Measurements from ENCODE around the gene NXT1.

Gene NXT1

DNA sequence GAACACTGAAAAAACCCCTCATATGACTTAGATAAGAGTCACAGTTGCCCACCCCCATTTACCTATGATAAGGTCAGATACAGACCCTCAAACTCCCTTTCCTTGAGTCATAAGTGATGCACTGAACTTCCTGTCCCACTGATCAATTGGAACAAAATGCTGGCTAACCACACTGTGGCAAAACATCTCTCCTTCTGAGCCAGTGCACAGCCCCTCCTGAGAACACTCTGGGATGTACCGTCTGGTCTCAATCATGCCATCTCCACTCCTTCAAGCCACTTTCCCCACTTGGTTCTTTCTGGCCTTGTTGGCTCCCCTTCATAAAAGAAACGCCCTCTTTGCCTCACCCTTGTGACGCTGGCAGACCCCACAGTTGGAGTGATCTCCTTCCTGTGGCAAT is 42.6 kb upstream of the NXT1 start:
- Histone ChIP-seq H3K36me3 (ENCODE audit: insufficient read depth, low read length) (no peaks in the 10 kb centered on the region), H2AFZ (ENCODE audit: low read depth, low read length) (no peak overlapping the region), H3K79me2 (ENCODE audit: insufficient read depth, low read length) (no peaks in the 10 kb centered on the region), H3K9ac (ENCODE audit: low read depth, low read length) (no peak overlapping the region), H3K27me3 (ENCODE audit: insufficient read depth, low read length, poor library complexity) (no peaks in the 10 kb centered on the region), H3K27ac (ENCODE audit: low read length) (no peak overlapping the region), H4K20me1 (ENCODE audit: insufficient read depth, low read length) (no peaks in the 10 kb centered on the region), H3K4me3 (ENCODE audit: low read depth in 1 of 2, low read length in 2 of 2) (no peak overlapping the region), H3K4me2 (ENCODE audit: insufficient read depth, low read length) (no peak overlapping the region), H3K4me1 (ENCODE audit: insufficient read depth, low read length) (no peaks in the 10 kb centered on the region), H3K9me3 (ENCODE audit: insufficient read depth, low read length, severe bottlenecking) (no peaks in the 10 kb centered on the region)
- ATAC-seq (ENCODE audit: insufficient read depth, low read depth) (no peak), DNase-seq (no peak)
- TF ChIP-seq, protein P1, sequence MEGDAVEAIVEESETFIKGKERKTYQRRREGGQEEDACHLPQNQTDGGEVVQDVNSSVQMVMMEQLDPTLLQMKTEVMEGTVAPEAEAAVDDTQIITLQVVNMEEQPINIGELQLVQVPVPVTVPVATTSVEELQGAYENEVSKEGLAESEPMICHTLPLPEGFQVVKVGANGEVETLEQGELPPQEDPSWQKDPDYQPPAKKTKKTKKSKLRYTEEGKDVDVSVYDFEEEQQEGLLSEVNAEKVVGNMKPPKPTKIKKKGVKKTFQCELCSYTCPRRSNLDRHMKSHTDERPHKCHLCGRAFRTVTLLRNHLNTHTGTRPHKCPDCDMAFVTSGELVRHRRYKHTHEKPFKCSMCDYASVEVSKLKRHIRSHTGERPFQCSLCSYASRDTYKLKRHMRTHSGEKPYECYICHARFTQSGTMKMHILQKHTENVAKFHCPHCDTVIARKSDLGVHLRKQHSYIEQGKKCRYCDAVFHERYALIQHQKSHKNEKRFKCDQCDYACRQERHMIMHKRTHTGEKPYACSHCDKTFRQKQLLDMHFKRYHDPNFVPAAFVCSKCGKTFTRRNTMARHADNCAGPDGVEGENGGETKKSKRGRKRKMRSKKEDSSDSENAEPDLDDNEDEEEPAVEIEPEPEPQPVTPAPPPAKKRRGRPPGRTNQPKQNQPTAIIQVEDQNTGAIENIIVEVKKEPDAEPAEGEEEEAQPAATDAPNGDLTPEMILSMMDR (IDR thresholded peaks at IDR 0.05; ENCODE audit: borderline replicate concordance, extremely low read depth, low read length, poor library complexity, severe bottlenecking), result no peak
- TF ChIP-seq EZH2 (IDR thresholded peaks at IDR 0.05; ENCODE audit: borderline replicate concordance, low read depth, low read length, severe bottlenecking), result no peak

DNA sequence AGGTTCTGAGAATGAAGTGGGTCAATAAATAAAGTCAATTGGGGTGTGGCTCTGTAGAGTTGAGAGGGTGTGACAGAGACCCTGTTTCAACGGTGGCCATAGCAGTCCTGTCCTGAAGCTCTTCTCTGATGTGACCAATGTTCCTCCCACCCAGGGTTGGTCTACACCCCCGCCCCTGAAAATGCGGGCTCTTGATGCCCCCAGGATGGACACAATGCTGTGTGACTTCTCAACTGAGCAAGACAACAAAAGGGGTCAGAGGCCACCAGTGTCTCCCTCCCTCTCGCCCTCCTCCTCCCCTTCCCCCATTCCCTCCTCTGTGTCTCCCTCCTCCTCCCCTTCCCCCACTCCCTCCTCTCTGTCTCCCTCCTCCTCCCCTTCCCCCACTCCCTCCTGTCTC is 41.7 kb upstream of the NXT1 start:
- H3K79me2 ChIP-seq (ENCODE audit: insufficient read depth, low read length), result no peaks in the 10 kb centered on the region
- no peak for TF ChIP-seq EZH2 (IDR thresholded peaks at IDR 0.05; ENCODE audit: borderline replicate concordance, low read depth, low read length, severe bottlenecking)
- no peaks in the 10 kb centered on the region for H3K27me3 ChIP-seq (ENCODE audit: insufficient read depth, low read length, poor library complexity)
- ATAC-seq (ENCODE audit: insufficient read depth, low read depth), result no peak
- no peak overlapping the region for H3K9ac ChIP-seq (ENCODE audit: low read depth, low read length)
- no peak overlapping the region for H2AFZ ChIP-seq (ENCODE audit: low read depth, low read length)
- H3K27ac ChIP-seq (ENCODE audit: low read length), result no peak overlapping the region
- no peak overlapping the region for H3K4me3 ChIP-seq (ENCODE audit: low read depth in 1 of 2, low read length in 2 of 2)
- H4K20me1 ChIP-seq (ENCODE audit: insufficient read depth, low read length), result no peaks in the 10 kb centered on the region
- no peak overlapping the region for H3K4me2 ChIP-seq (ENCODE audit: insufficient read depth, low read length)
- H3K9me3 ChIP-seq (ENCODE audit: insufficient read depth, low read length, severe bottlenecking), result no peaks in the 10 kb centered on the region
- DNase-seq, result no peak
- no peaks in the 10 kb centered on the region for H3K4me1 ChIP-seq (ENCODE audit: insufficient read depth, low read length)
- H3K36me3 ChIP-seq (ENCODE audit: insufficient read depth, low read length), result no peaks in the 10 kb centered on the region

DNA sequence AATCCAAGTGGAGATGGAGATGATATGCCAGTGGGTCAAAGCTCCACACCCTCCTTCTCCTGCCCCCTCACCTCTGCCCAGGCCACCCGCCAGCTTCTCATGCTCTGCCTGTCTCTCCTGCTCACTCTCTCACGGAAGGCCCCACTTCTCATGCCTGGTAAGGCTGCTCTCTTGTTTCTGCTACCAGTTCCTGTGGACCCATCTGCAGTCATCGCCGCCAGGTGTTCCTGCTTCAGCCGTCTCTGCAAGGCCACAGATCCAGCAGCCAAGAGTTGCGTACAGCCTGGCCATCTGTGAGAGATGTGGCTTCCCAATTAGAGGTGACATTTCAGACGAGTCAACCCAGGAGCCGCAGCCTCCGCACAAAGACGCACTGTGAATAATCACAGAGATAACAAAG is 40.8 kb upstream of the NXT1 start:
- Histone ChIP-seq H4K20me1 (ENCODE audit: insufficient read depth, low read length) (no peaks in the 10 kb centered on the region), H3K4me1 (ENCODE audit: insufficient read depth, low read length) (no peaks in the 10 kb centered on the region), H3K79me2 (ENCODE audit: insufficient read depth, low read length) (no peaks in the 10 kb centered on the region), H2AFZ (ENCODE audit: low read depth, low read length) (no peak overlapping the region), H3K4me2 (ENCODE audit: insufficient read depth, low read length) (no peak overlapping the region), H3K27me3 (ENCODE audit: insufficient read depth, low read length, poor library complexity) (no peaks in the 10 kb centered on the region), H3K4me3 (ENCODE audit: low read depth in 1 of 2, low read length in 2 of 2) (no peak overlapping the region), H3K27ac (ENCODE audit: low read length) (no peak overlapping the region), H3K36me3 (ENCODE audit: insufficient read depth, low read length) (no peaks in the 10 kb centered on the region), H3K9me3 (ENCODE audit: insufficient read depth, low read length, severe bottlenecking) (no peaks in the 10 kb centered on the region), H3K9ac (ENCODE audit: low read depth, low read length) (no peak overlapping the region)
- TF ChIP-seq, protein P1 (IDR thresholded peaks at IDR 0.05; ENCODE audit: borderline replicate concordance, extremely low read depth, low read length, poor library complexity, severe bottlenecking), result no peak
- no peak for TF ChIP-seq EZH2 (IDR thresholded peaks at IDR 0.05; ENCODE audit: borderline replicate concordance, low read depth, low read length, severe bottlenecking)
- DNase-seq (no peak), ATAC-seq (ENCODE audit: insufficient read depth, low read depth) (no peak)

DNA sequence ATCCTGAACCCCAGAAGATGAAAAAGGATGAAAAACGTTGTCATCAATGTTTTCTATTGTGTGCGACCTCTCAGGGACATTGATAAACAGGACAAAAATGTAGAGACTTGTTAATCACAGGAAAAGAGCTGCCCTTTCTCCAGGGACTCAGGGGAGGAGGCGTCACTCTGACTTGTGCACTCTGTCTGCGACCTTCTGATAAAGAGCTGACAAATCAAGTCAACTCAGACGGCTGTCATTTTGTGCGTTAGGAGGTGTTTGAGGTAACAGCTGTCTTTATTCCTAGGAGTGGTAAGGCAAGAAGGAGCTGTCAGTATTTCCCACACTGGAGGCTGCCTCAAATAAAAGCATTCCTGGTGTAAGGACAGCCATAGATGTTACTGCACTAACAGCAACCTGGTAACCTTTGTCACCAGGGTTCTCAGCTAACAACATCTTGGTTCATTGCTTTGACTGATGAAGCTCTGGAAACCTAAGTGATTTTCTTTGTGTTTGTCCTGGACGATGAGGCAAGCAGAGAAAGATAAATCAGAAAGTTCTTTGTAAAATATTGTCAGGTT is 38.6 kb upstream of the NXT1 start:
- Histone ChIP-seq H3K4me1 (ENCODE audit: insufficient read depth, low read length) (no peaks in the 10 kb centered on the region), H4K20me1 (ENCODE audit: insufficient read depth, low read length) (no peaks in the 10 kb centered on the region), H3K27me3 (ENCODE audit: insufficient read depth, low read length, poor library complexity) (no peaks in the 10 kb centered on the region), H3K27ac (ENCODE audit: low read length) (no peak overlapping the region), H3K36me3 (ENCODE audit: insufficient read depth, low read length) (no peaks in the 10 kb centered on the region), H3K4me2 (ENCODE audit: insufficient read depth, low read length) (no peak overlapping the region), H3K9ac (ENCODE audit: low read depth, low read length) (no peak overlapping the region), H3K79me2 (ENCODE audit: insufficient read depth, low read length) (no peaks in the 10 kb centered on the region), H3K9me3 (ENCODE audit: insufficient read depth, low read length, severe bottlenecking) (no peaks in the 10 kb centered on the region), H3K4me3 (ENCODE audit: low read depth in 1 of 2, low read length in 2 of 2) (no peak overlapping the region), H2AFZ (ENCODE audit: low read depth, low read length) (no peak overlapping the region)
- no peak for ATAC-seq (ENCODE audit: insufficient read depth, low read depth)
- no peak for DNase-seq
- no peak for TF ChIP-seq EZH2 (IDR thresholded peaks at IDR 0.05; ENCODE audit: borderline replicate concordance, low read depth, low read length, severe bottlenecking)
- TF ChIP-seq, protein P1 (IDR thresholded peaks at IDR 0.05; ENCODE audit: borderline replicate concordance, extremely low read depth, low read length, poor library complexity, severe bottlenecking), result no peak

Measured in DND-41 (cell line).